HepG2 (cell line): ENCODE measurements around the gene DCLRE1B. TPM values are rescaled to one million over a fixed set of nuclear protein-coding genes. Genes with fewer than 3 reads are reported as not detected.

Source experiments
- ATM ChIP-seq: fragments of 450-650 bp; IDR thresholded peaks from 2 replicates; pipeline ENCODE4 v1.7.1; 2017; ENCODE audit warnings: mild to moderate bottlenecking, borderline replicate concordance
- CREB3 ChIP-seq: sonication (generic); formaldehyde crosslinking; IDR thresholded peaks from 2 replicates; pipeline ENCODE4 v1.5.0; 2020; ENCODE audit warnings: missing genetic modification reagents
- ERF ChIP-seq: IDR thresholded peaks from 2 replicates; pipeline ENCODE4 v1.6.1; 2018; ENCODE audit warnings: missing biosample characterization, missing genetic modification reagents
- GATAD2A ChIP-seq: IDR thresholded peaks from 2 replicates; pipeline ENCODE4 v1.6.1; 2016
- GZF1 ChIP-seq: sonication (generic); formaldehyde crosslinking; IDR thresholded peaks from 2 replicates; pipeline ENCODE4 v1.5.1; 2020; ENCODE audit warnings: mild to moderate bottlenecking, missing genetic modification reagents
- KDM4B ChIP-seq: sonication (generic); formaldehyde crosslinking; IDR thresholded peaks from 2 replicates; pipeline ENCODE4 v1.4.0; 2020; ENCODE audit warnings: missing genetic modification reagents
- MAX ChIP-seq: IDR thresholded peaks from 2 replicates; pipeline ENCODE4 v1.6.1; 2012; ENCODE audit warnings: inconsistent platforms
- MBNL3 ChIP-seq: fragments of 250-450 bp; sonication (Bioruptor Pico); conservative IDR thresholded peaks from 2 replicates; pipeline ENCODE4 v1.8.0; 2022; ENCODE audit warnings: mild to moderate bottlenecking, inconsistent platforms
- MZF1 ChIP-seq: sonication (generic); formaldehyde crosslinking; IDR thresholded peaks from 2 replicates; pipeline ENCODE4 v1.8.1; 2023; ENCODE audit warnings: mild to moderate bottlenecking, missing genetic modification reagents, borderline replicate concordance
- NFATC3 ChIP-seq: sonication (generic); formaldehyde crosslinking; IDR thresholded peaks from 2 replicates; pipeline ENCODE4 v1.5.1; 2020; ENCODE audit warnings: mild to moderate bottlenecking, missing genetic modification reagents
- RFXANK ChIP-seq: IDR thresholded peaks from 2 replicates; pipeline ENCODE4 v1.6.1; 2016
- SP5 ChIP-seq: IDR thresholded peaks from 2 replicates; pipeline ENCODE4 v1.6.1; 2016; ENCODE audit warnings: low read depth, borderline replicate concordance
- STAT5B ChIP-seq: sonication (generic); formaldehyde crosslinking; IDR thresholded peaks from 2 replicates; pipeline ENCODE4 v1.4.0; 2020; ENCODE audit warnings: missing genetic modification reagents
- ZNF143 ChIP-seq: sonication (generic); formaldehyde crosslinking; IDR thresholded peaks from 2 replicates; pipeline ENCODE4 v1.4.0; 2020; ENCODE audit warnings: missing genetic modification reagents
- ZNF383 ChIP-seq: sonication (generic); formaldehyde crosslinking; IDR thresholded peaks from 2 replicates; pipeline ENCODE4 v1.4.0; 2020; ENCODE audit warnings: missing genetic modification reagents, mild to moderate bottlenecking, borderline replicate concordance
- ZNF572 ChIP-seq: sonication (generic); formaldehyde crosslinking; IDR thresholded peaks from 2 replicates; pipeline ENCODE4 v1.5.1; 2020; ENCODE audit warnings: mild to moderate bottlenecking, missing genetic modification reagents
- ZNF614 ChIP-seq: IDR thresholded peaks from 2 replicates; pipeline ENCODE4 v1.6.1; 2018; ENCODE audit warnings: missing biosample characterization, missing genetic modification reagents, inconsistent platforms, borderline replicate concordance
- ZNF660 ChIP-seq: sonication (generic); formaldehyde crosslinking; IDR thresholded peaks from 2 replicates; pipeline ENCODE4 v1.5.1; 2020; ENCODE audit warnings: mild to moderate bottlenecking, low read depth, missing genetic modification reagents, borderline replicate concordance
- ZNF891 ChIP-seq: sonication (generic); formaldehyde crosslinking; IDR thresholded peaks from 2 replicates; pipeline ENCODE4 v1.5.0; 2020; ENCODE audit warnings: mild to moderate bottlenecking, missing genetic modification reagents
- polyA plus RNA-seq, 8 experiments: library from polyadenylated mRNA; depleted of rRNA in 3 of 8; stranded (reverse) in 7 of 8; unstranded in 1 of 8; fragments of >200 nt; fragmentation: Illumina TruSeq in 4 of 8; extraction: Trizol in 4 of 8; gene quantifications; 2 replicates each; pipeline versions ENCODE4 v1.2.1 to v1.2.3, GENCODE V29; 2011 to 2016; ENCODE audit warnings: low read depth in 4 of 8, missing spikeins in 1 of 8, mixed read lengths in 1 of 8; ENCODE audit not compliant: insufficient read depth in 1 of 8
- total RNA-seq, 5 experiments: library from RNA; depleted of rRNA; stranded (reverse); fragments of >200 nt; fragmentation: Illumina TruSeq; extraction: Trizol; gene quantifications; 2 replicates each; pipeline ENCODE4 v1.2.3, GENCODE V29; 2016; ENCODE audit warnings: low read depth in 1 of 5
- TF ChIP-seq, protein P1 (sequence below): sonication (generic); formaldehyde crosslinking; IDR thresholded peaks from 2 replicates; pipeline ENCODE4 v1.4.0; 2020; ENCODE audit warnings: missing genetic modification reagents
- TF ChIP-seq, protein P2 (sequence below): sonication (generic); formaldehyde crosslinking; conservative IDR thresholded peaks from 2 replicates; pipeline ENCODE4 v1.5.0; 2020; ENCODE audit warnings: missing genetic modification reagents
- TF ChIP-seq, protein P3 (sequence below): sonication (generic); formaldehyde crosslinking; IDR thresholded peaks from 2 replicates; pipeline ENCODE4 v1.4.0; 2020; ENCODE audit warnings: mild to moderate bottlenecking, low read depth, missing genetic modification reagents

DCLRE1B gene
- total and polyA plus RNA-seq, 2 of the 13 experiments (the other 11 are each of a cell fraction or from before 2014, with no cell fraction given) = 2.7 to 8.0 TPM

GRCh38 chr1:113928941-113929749, 24.0 kb downstream of the DCLRE1B start, which contains the start of gene HIPK1 (continued):
- TF ChIP-seq MBNL3 (CRISPR knock-in tag) (no peak), ZNF891 (CRISPR knock-in tag) (no peak), CREB3 (CRISPR knock-in tag) (0 out of 2 replicates have a peak, but pooled peaks have one; percentile 65), SP5 (CRISPR knock-in tag) (peak; percentile 84), KDM4B (CRISPR knock-in tag) (peak; percentile 72; the same call in 1 of the 2 replicates), ATM (no peak), MAX (peak; percentile 67), ERF (peak; percentile 60), ZNF660 (CRISPR knock-in tag) (no peak; the same call in 1 of the 2 replicates), RFXANK (CRISPR knock-in tag) (no peak), ZNF614 (CRISPR knock-in tag) (0 out of 2 replicates have a peak, but pooled peaks have one; percentile 30), ZNF572 (CRISPR knock-in tag) (0 out of 2 replicates have a peak, but pooled peaks have one; percentile 67), ZNF383 (no peak), MZF1 (no peak), STAT5B (0 out of 2 replicates have a peak, but pooled peaks have one; percentile 71), ZNF143 (CRISPR knock-in tag) (peak; percentile 71), GATAD2A (CRISPR knock-in tag) (peak; percentile 52), NFATC3 (CRISPR knock-in tag) (no peak), GZF1 (CRISPR knock-in tag) (no peak)
- TF ChIP-seq, protein P1, sequence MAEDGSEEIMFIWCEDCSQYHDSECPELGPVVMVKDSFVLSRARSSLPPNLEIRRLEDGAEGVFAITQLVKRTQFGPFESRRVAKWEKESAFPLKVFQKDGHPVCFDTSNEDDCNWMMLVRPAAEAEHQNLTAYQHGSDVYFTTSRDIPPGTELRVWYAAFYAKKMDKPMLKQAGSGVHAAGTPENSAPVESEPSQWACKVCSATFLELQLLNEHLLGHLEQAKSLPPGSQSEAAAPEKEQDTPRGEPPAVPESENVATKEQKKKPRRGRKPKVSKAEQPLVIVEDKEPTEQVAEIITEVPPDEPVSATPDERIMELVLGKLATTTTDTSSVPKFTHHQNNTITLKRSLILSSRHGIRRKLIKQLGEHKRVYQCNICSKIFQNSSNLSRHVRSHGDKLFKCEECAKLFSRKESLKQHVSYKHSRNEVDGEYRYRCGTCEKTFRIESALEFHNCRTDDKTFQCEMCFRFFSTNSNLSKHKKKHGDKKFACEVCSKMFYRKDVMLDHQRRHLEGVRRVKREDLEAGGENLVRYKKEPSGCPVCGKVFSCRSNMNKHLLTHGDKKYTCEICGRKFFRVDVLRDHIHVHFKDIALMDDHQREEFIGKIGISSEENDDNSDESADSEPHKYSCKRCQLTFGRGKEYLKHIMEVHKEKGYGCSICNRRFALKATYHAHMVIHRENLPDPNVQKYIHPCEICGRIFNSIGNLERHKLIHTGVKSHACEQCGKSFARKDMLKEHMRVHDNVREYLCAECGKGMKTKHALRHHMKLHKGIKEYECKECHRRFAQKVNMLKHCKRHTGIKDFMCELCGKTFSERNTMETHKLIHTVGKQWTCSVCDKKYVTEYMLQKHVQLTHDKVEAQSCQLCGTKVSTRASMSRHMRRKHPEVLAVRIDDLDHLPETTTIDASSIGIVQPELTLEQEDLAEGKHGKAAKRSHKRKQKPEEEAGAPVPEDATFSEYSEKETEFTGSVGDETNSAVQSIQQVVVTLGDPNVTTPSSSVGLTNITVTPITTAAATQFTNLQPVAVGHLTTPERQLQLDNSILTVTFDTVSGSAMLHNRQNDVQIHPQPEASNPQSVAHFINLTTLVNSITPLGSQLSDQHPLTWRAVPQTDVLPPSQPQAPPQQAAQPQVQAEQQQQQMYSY (CRISPR knock-in tag) = 0 out of 2 replicates have a peak, but pooled peaks have one; percentile 14
- TF ChIP-seq, protein P2, sequence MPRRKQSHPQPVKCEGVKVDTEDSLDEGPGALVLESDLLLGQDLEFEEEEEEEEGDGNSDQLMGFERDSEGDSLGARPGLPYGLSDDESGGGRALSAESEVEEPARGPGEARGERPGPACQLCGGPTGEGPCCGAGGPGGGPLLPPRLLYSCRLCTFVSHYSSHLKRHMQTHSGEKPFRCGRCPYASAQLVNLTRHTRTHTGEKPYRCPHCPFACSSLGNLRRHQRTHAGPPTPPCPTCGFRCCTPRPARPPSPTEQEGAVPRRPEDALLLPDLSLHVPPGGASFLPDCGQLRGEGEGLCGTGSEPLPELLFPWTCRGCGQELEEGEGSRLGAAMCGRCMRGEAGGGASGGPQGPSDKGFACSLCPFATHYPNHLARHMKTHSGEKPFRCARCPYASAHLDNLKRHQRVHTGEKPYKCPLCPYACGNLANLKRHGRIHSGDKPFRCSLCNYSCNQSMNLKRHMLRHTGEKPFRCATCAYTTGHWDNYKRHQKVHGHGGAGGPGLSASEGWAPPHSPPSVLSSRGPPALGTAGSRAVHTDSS (CRISPR knock-in tag) = 0 out of 2 replicates have a peak, but pooled peaks have one; percentile 41
- TF ChIP-seq, protein P3, sequence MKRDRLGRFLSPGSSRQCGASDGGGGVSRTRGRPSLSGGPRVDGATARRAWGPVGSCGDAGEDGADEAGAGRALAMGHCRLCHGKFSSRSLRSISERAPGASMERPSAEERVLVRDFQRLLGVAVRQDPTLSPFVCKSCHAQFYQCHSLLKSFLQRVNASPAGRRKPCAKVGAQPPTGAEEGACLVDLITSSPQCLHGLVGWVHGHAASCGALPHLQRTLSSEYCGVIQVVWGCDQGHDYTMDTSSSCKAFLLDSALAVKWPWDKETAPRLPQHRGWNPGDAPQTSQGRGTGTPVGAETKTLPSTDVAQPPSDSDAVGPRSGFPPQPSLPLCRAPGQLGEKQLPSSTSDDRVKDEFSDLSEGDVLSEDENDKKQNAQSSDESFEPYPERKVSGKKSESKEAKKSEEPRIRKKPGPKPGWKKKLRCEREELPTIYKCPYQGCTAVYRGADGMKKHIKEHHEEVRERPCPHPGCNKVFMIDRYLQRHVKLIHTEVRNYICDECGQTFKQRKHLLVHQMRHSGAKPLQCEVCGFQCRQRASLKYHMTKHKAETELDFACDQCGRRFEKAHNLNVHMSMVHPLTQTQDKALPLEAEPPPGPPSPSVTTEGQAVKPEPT (CRISPR knock-in tag) = peak; percentile 57; the same call in 1 of the 2 replicates
